GM12874 (cell line): Measurements from ENCODE around the gene SNN.

Experiments used
- TF ChIP-seq, protein P1 (sequence below): IDR thresholded peaks from 2 replicates; pipeline ENCODE4 v1.5.1; 2011; ENCODE audit warnings: low read depth, mild to moderate bottlenecking, control low read depth, low read length, moderate library complexity; ENCODE audit not compliant: insufficient read depth

The SNN gene

GRCh38 chr16:11640987-11641817, 27.1 kb upstream of the SNN start:
- TF ChIP-seq, protein P1, sequence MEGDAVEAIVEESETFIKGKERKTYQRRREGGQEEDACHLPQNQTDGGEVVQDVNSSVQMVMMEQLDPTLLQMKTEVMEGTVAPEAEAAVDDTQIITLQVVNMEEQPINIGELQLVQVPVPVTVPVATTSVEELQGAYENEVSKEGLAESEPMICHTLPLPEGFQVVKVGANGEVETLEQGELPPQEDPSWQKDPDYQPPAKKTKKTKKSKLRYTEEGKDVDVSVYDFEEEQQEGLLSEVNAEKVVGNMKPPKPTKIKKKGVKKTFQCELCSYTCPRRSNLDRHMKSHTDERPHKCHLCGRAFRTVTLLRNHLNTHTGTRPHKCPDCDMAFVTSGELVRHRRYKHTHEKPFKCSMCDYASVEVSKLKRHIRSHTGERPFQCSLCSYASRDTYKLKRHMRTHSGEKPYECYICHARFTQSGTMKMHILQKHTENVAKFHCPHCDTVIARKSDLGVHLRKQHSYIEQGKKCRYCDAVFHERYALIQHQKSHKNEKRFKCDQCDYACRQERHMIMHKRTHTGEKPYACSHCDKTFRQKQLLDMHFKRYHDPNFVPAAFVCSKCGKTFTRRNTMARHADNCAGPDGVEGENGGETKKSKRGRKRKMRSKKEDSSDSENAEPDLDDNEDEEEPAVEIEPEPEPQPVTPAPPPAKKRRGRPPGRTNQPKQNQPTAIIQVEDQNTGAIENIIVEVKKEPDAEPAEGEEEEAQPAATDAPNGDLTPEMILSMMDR, result peak; percentile 76

DNA sequence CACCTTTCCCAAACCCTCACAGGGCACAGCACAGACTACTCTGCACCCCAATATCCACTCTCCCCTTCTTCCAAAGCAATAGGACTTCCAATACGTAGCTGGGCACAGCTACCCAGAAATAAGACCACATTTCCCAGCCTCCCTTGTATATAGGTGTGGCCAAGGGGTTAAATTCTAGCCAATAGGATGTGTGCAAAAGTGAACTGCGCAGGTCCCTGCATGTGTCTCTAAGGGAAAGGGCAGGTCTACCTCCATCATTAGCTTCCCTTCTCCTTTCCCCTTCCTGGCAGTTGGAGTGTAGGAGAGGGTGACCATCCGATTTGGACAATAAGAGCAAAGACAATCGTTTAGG, 25.5 kb upstream of the SNN start:
- TF ChIP-seq, protein P1, result no peak

DNA sequence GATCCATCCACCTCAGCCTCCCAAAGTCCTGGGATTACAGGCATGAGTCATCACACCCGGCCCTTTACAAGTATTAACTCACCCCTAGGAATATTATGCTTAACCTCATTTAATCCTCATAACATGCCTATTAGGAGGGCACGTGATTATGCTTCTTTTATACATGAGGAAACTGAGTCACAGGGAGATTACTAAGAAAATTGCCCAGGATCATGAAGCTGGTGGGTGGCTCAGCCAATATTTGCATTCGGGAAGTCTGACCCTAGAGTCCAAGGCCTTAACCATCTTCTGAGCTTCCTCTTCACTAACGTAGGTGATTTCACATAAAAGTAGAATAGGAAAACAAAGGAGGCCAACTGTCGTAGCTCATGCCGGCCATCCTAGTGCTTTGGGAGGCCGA, 19.0 kb upstream of the SNN start:
- TF ChIP-seq, protein P1, result no peak

DNA sequence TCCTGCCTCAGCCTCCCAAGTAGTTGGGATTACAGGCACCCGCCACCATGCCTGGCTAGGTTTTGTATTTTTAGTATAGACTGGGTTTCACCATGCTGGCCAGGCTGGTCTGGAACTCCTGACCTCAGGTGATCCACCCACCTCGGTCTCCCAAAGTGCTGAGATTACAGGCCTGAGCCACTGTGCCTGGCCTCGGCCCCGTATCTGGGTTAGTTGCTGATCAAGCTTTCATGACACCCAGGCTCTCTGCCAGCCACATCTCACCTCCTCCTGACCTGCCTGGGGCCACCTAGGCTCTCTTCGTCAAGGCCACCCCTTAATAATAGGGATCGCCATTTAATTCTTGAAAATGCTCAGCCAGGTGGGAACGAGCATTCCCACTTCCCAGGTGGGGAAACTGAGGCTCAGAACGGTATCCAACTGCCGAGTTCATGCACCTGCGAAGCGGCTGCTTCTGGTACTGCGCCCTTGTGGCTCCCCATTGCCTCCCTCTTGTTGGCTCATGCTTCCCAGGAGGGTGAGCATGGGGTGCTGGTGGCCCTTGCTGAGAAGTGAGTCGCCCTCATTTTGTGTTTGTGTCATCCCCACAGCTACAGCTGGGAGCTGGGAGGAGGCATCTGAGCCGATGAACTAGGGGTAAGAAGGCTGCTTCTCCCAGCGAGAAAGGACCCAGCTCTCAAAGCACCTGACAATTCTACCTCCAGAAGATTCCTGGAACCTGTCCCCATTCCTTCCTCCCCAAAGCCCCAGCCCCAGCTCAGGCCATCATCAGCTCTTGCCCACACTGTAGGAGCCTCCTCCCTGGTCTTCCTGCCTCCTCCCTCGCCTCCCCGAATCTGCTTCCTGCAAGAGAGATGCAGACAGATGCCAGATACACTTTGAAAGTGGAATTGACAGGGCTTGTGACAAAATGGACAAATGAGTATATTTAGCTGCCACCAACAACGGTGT, 17.3 kb upstream of the SNN start:
- TF ChIP-seq, protein P1, result no peak

- TF ChIP-seq, protein P1, result no peak
Observed at GRCh38 chr16:11651796-11652195, 16.5 kb upstream of the SNN start.

DNA sequence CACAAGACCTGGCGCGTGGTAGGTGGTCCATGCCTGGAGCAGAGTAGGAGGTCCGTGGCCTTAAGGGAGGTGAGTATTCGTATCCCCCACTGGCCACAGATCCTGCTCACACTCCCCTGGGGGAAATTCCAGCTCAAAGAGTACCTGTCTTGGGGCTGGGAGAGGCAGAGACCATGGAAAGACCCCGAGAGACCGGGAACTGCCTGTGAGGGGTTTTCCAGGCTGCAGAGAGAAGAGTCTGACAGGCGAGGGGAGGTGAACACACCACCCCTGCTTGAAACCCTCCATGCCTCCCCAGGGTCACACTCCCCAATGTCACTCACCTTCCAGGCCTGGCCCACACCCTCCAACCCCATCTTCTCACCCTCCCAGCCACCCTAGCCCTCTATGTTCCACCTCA, 12.6 kb upstream of the SNN start:
- TF ChIP-seq, protein P1, result no peak

GRCh38 chr16:11657556-11657955, 10.7 kb upstream of the SNN start:
- TF ChIP-seq, protein P1, result no peak
